DMS153 treated with DMSO at 0.1 percent for 48 hours (cell line): ENCODE data around the gene RDM1.
"Not testable (repeated sequence)": the region's sequence is repeated elsewhere in the genome, so short reads cannot be mapped to it uniquely, and the experiment has no call there.

Experiments
- DNase-seq: peaks from one replicate; lab custom pipeline; 2025; ENCODE audit not compliant: unreplicated experiment; lab: John Stamatoyannopoulos, UW

Gene RDM1

DNA sequence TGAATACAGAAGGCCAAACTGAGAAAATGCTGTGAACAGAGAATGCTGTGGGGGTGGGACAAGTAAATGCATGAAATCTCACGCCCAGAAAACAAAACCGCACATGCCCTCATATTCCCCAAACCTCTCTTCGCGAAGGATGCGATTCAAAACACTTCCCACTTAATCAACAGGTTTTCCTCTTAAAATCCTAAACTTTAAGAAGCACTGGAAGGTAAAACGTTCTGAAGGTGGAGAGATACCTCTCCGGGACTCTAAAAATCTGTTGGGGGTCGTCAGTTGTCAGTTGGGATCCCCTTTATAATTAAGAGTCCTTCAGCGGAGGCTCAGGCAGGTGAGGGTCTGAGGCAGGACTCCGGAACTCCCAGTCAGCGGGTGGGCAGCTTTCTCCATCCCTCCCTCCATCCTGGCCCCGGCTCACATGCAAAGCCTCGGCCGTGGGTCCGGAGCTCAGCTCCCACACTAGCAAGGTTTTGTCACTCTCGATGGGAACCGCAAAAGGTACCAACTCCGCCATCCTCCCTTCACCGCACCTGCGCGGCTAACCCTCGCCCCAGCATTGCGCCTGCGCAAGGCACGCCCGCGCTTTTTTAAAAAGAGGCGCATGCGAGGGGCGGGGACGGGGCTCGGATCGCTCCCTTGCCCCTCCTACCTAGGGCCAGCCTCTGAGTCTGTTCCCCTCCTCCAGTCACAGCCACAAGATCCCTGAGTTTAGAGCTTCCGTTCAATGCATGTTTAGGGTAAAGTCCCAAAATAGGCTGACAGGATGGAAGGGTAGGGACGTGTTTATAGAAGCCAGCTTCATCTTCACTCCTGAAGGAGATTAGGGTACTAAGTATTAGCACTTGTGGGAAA is at the start of gene RDM1:
TSS of gene RDM1 (minus strand) at position 563 of the 855 bp plus-strand sequence. CDS start at position 517, 46 bp downstream.
- peak; percentile 56 for DNase-seq

GRCh38 chr17:35978346-35978745 is 47.8 kb upstream of the RDM1 start:
- DNase-seq: no peak

- DNase-seq: no peak
These were observed 46.9 kb upstream of the RDM1 start for GRCh38 chr17:35977509-35977908.

GRCh38 chr17:35973333-35974260 is 43.0 kb upstream of the RDM1 start:
- DNase-seq: no peak

- no peak for DNase-seq
These were observed 42.4 kb upstream of the RDM1 start for GRCh38 chr17:35972945-35973332.

DNA sequence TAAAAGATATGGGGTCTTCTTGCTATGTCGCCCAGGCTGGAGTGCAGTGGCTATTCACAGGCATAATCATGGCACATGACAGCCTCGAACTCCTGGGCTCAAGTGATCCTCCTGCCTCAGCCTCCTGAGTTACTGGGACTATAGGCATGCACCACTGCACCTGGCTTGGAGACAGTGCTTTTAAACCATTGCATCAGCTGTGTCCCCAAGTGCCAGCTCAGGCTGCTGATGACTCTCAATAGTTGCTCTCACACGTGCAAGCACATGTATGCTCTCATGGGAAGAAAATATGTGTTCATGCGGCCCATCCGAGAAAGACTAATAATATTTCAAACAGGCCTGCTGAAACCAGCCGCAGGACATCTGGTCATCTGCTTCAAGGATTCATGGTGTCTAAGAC is 42.0 kb upstream of the RDM1 start:
- DNase-seq: no peak

GRCh38 chr17:35972066-35972465 is 41.5 kb upstream of the RDM1 start:
- no peak for DNase-seq

DNA sequence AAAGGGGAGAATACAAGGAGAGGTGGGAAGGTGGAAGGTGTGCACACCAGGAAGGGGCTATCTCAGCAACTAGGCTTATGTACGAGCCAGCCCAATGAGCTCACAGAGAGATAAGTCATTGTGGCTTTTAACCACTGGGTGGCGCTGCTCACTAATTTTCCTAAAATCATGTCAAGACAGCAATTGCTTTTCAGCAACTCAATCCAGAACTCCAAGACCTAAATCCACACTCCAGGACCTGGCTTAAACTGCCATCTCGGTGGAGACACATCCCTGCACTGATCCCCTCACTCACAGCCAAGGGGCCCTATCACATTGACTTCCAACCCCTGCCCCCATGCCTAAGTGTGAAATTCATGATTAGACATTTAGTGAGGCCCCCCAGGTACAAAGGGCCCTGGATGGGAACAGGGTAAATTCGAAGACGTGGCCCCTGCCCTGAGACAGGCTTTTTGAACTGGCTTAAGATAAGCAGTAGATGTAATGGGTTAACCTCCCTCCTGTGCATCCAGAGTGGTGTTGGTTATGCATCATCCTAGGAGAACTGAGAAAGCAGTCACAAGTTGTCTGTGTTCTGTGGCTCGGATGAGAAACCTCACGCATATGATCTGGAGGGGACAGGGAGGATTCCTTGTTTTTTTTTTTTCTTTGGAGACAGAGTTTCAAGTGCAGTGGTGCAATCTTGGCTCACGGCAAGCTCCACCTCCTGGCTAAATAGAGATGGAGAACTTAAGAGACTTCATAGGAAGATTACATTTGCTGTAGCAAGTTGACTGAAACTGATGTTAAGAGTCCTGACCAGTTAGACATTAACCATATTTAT is 39.2 kb upstream of the RDM1 start:
- peak; percentile 73 for DNase-seq

- DNase-seq: no peak
These were observed 38.0 kb upstream of the RDM1 start for GRCh38 chr17:35968520-35969054.

DNA sequence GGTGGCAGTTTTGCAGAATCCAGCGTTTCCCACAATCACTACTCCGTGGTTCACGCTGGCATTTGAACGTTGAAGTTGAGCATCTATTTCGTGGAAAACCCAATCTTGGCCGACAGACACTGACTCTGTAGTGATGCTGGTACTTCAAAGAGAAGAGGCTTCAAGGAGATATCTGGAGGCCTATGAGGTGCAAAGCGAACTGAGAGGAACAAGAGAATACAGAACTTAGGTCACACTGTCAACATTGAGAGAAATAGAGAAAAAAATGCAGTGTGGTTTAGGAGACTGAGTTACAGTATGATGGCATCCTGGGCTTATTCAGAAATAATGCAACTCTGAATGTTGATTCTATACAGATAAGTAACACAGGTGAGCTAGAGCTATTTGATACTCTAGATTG is 34.7 kb upstream of the RDM1 start:
- DNase-seq: no peak

- no peak for DNase-seq
These were observed 33.1 kb upstream of the RDM1 start for GRCh38 chr17:35963663-35964062.

DNA sequence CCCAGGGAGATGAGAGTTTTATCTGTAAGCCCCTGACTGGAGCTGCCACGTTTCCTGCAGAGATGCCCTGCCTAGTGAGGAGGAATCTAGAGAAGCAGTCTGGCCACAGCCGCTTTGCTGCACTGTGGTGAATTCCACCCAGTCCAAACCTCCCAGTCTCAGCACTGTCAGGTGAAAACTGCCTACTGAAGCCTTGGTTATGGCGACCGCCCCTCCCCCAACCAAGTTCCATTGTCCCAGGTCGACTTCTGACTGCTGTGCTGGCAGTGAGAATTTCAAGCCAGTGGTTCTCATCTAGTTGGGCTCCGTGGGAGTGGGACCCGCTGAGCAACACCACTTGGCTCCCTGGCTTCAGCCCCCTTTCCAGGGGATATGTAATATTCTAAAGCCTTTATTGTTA is 23.1 kb upstream of the RDM1 start:
- DNase-seq: no peak

- no peak for DNase-seq
These were observed 18.8 kb upstream of the RDM1 start for GRCh38 chr17:35949401-35949800.

DNA sequence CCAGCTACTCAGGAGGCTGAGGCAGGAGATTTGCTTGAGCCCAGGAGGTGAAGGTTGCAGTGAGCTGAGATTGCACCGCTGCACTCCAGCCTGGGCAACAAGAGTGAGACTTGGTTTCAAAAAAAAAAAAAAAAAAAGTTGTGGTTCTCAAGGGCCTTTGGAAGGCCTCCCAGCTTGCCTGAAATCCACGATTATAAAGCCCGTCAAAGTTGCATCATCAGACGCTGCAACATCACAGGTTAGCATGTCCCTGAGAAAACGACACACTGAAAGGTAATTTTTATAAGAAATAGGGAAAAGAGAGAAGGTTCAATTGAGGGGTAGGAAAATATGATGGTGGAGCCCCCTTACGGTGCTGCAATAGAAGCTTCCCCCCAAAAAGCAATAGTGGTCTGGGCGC is 17.5 kb upstream of the RDM1 start:
- DNase-seq: no peak

- DNase-seq: peak; percentile 25
These were observed 16.6 kb upstream of the RDM1 start for GRCh38 chr17:35947156-35947585.

DNA sequence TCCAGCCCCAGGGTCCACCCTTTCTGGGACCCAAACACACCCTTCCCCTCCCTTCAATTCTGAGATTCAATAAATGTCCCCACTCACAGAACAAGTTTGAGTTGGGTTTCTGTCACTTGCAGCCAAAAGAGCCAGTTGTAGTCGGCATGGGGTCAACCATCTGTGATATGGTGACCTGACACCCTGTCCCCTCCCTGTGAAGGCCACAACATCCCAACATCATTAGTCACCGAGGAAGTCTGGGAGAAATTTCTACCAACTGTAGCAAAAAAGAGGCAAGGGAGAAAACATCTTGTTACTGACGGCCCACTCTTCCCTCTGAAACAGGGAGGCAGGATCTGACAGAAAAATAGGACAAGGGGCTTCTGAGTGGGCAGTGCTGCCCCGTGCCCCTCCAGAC is 13.6 kb upstream of the RDM1 start:
- no peak for DNase-seq

- no peak for DNase-seq
These were observed 13.0 kb upstream of the RDM1 start, which contains the start of gene LYZL6 for GRCh38 chr17:35943537-35943936. TSS of gene LYZL6 (minus strand) at chr17:35943713. CDS start at chr17:35939356, 4,357 bp downstream.

- no peak for DNase-seq
These were observed 12.1 kb upstream of the RDM1 start for GRCh38 chr17:35942588-35943186.

DNA sequence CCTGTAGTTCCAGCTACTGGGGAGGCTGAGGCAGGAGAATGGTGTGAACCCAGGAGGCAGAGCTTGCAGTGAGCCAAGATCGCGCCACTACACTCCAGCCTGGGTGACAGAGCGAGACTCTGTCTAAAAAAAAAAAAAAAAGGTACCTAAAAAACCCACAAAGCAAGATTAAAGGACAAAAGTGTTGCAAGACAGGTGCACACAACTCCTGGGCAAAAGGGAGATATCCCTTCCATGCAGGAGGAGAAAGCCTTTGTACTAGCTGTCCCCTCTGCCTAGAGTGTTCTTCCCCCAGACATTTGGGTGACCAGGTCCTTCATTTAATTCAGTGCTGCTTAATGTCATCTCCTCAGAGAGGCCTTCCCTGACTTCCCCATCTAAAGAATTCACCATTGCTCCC is 7.9 kb upstream of the RDM1 start:
- DNase-seq: not testable (repeated sequence)

DNA sequence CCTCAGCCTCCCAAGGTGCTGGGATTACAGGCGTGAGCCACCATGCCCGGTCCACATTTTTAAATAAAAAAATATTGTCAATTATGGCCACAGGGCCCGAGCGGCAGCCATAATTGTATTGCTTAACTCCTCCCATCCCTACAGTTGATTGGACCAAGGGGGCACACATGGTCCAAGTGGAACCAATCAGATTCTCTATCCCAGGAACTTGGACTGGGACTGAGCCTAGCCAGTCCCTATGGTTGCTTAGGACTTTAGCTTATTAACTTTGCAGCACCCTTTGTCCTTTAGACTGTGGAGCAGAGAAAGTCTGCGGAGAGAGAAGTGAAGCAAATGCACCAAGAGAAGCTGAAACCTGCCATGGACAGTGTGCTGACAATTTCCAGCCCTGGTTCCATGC is 5.5 kb upstream of the RDM1 start:
- no peak for DNase-seq
